Gastrocnemius medialis (tissue), 4 donors: Measurements from ENCODE around the gene ZC3H4. TPM values are rescaled to one million over a fixed set of nuclear protein-coding genes. Genes with fewer than 3 reads are reported as not detected.
A peak's percentile ranks its signal among the peaks of the same experiment; 100 is the strongest.

Experiments
- ATAC-seq, 2 donors: fragments of 150-250 bp; one replicate each; pipeline ENCODE4 v1.9.1; 2016
- DNase-seq, 2 donors: peaks; one replicate each; pipeline ENCODE4 v3.0.0-alpha.2; 2019
- H3K27ac ChIP-seq, 4 donors: fragments of 200-600 bp; sonication (generic); 1 replicate in 1 of 4; 2 replicates in 3 of 4; pipeline ENCODE4 v1.5.1; 2016 to 2018; ENCODE audit warnings: mild to moderate bottlenecking in 2 of 4, moderate library complexity in 1 of 4
- H3K27me3 ChIP-seq, 3 donors: fragments of 200-600 bp; sonication (generic) in 2 of 3; 1 replicate in 1 of 3; 2 replicates in 2 of 3; pipeline versions ENCODE4 v1.5.1 to v1.6.0; 2016 to 2019; ENCODE audit warnings: mild to moderate bottlenecking in 1 of 3, moderate library complexity in 1 of 3
- H3K36me3 ChIP-seq, 2 donors: fragments of 200-600 bp; sonication (generic) in 1 of 2; one replicate each; pipeline ENCODE4 v1.5.1; 2017 to 2018
- H3K4me1 ChIP-seq, 2 donors: fragments of 200-600 bp; sonication (generic) in 1 of 2; one replicate each; pipeline ENCODE4 v1.5.1; 2016 to 2017; ENCODE audit warnings: mild to moderate bottlenecking in 2 of 2
- H3K4me3 ChIP-seq, 4 donors: fragments of 200-600 bp; sonication (generic) in 3 of 4; 1 replicate in 1 of 4; 2 replicates in 3 of 4; pipeline ENCODE4 v1.5.1; 2016 to 2019; ENCODE audit warnings: mild to moderate bottlenecking in 2 of 4
- H3K9me3 ChIP-seq, 3 donors: fragments of 200-600 bp; sonication (generic) in 2 of 3; 1 replicate in 1 of 3; 2 replicates in 2 of 3; pipeline ENCODE4 v1.5.1; 2016 to 2019
- POLR2A ChIP-seq, 2 donors: fragments of 450-650 bp; IDR thresholded peaks; one replicate each; pipeline ENCODE4 v1.6.1; 2017; ENCODE audit warnings: antibody characterized with exemption in 2 of 2, mild to moderate bottlenecking in 2 of 2, moderate library complexity in 2 of 2
- in situ Hi-C, 4 donors: fragments of 200-750 bp; cut with MboI; loops; one replicate each; pipeline versions ENCODE4 v1.15.0 to v1.8.0; 2017; ENCODE audit warnings: low sequenced_read_pairs in 4 of 4
- intact Hi-C: fragments of 100-400 bp; cut with DNase I; formaldehyde crosslinking; loops from one replicate; pipeline ENCODE4 v1.15.1; 2023; ENCODE audit warnings: low total_unique reads
- total RNA-seq, 4 donors: library from RNA; depleted of rRNA; stranded (reverse); fragments of >200 nt; gene quantifications; one replicate each; pipeline versions ENCODE4 v1.1.0 to v1.2.3, GENCODE V29; 2016
- TF ChIP-seq, protein P1 (sequence below), 5 experiments: fragments of 450-650 bp in 3 of 5; fragments of 200-600 bp in 2 of 5; sonication (generic) in 2 of 5; IDR thresholded peaks in 4 of 5; conservative IDR thresholded peaks in 1 of 5; 1 replicate in 4 of 5; 2 replicates in 1 of 5; pipeline ENCODE4 v1.5.1; 2016 to 2019; ENCODE audit warnings: antibody characterized with exemption in 5 of 5, mild to moderate bottlenecking in 3 of 5, moderate library complexity in 3 of 5

The ZC3H4 gene
- total RNA-seq, 4 donors from 2014 or later, result 16.2 to 31.7 (median 22.8) TPM

DNA sequence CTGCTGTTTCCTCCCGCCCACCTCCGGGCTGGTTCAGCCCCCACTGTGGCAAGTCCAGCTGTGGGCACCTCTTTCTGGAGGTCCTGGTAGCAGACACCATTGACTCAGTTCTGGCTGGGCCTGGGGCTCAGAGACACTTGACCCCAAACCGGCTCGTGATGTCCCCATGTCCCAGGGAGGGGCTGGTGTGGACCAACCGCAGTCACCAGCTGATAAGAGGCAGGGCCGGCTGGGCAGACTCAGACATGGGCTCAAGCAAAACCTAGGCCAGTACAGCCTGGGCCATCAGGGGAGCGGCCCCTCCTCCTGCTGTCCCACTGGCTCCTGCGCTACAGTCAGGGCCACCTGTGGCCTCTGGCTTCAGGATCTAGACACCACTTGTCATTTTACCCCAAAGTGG, 45.3 kb downstream of the ZC3H4 start:
- TF ChIP-seq, protein P1, sequence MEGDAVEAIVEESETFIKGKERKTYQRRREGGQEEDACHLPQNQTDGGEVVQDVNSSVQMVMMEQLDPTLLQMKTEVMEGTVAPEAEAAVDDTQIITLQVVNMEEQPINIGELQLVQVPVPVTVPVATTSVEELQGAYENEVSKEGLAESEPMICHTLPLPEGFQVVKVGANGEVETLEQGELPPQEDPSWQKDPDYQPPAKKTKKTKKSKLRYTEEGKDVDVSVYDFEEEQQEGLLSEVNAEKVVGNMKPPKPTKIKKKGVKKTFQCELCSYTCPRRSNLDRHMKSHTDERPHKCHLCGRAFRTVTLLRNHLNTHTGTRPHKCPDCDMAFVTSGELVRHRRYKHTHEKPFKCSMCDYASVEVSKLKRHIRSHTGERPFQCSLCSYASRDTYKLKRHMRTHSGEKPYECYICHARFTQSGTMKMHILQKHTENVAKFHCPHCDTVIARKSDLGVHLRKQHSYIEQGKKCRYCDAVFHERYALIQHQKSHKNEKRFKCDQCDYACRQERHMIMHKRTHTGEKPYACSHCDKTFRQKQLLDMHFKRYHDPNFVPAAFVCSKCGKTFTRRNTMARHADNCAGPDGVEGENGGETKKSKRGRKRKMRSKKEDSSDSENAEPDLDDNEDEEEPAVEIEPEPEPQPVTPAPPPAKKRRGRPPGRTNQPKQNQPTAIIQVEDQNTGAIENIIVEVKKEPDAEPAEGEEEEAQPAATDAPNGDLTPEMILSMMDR (IDR thresholded peaks at IDR 0.05 in 4 of 5, conservative IDR thresholded peaks at IDR 0.05 in 1 of 5), result no peak
- TF ChIP-seq POLR2A (IDR thresholded peaks at IDR 0.05), result no peak
- Histone ChIP-seq H3K9me3 (no peaks in the 10 kb centered on the region), H3K4me1 (no peaks in the 10 kb centered on the region), H3K36me3 (peaks cover 0 to 63% of the 10 kb centered on the region in 2 donors), H3K27ac (no peak overlapping the region), H3K27me3 (no peaks in the 10 kb centered on the region), H3K4me3 (no peak overlapping the region)
- ATAC-seq (no peak), DNase-seq (no peak)
- intact Hi-C loops, result no loop called here
- in situ Hi-C loops, result no loop called here

DNA sequence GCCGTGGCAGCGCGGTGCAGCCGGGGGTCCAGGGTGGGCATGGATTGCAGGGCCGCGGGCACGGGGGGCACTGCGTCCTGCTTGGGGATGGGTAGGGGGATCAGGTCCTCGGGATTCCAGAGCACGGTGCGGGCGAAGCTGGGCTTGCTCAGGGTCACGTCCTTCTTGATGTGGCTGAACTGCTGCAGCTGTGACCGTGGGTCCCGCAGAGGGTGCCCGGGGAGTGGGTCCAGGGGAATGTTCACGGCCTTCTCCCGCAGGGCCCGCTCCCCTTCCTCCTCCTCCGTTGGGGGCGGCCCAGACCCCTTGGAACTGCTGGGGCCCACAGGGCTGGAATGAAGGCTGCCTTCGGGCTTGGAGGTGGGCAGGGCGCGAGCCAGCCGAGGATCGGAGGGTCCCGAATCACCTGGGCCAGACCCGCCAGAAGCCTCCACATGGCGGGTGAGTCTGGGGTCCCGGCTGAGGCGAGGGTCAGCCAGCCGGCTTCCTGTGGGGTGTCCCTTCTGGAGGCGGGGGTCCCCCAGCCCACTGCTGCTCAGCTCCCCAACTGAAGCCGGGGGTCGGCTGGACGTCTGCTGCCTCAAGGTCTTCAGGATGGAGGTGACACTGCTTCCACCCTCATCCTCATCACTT, 46.2 kb downstream of the ZC3H4 start:
- TF ChIP-seq POLR2A (IDR thresholded peaks at IDR 0.05), result no peak
- Histone ChIP-seq H3K27ac (no peak overlapping the region), H3K36me3 (peaks cover 0 to 57% of the 10 kb centered on the region in 2 donors), H3K4me3 (no peak overlapping the region), H3K27me3 (no peaks in the 10 kb centered on the region), H3K4me1 (no peaks in the 10 kb centered on the region), H3K9me3 (no peaks in the 10 kb centered on the region)
- DNase-seq (no peak), ATAC-seq (no peak)
- in situ Hi-C loops (no loop called here), intact Hi-C loops (no loop called here)

DNA sequence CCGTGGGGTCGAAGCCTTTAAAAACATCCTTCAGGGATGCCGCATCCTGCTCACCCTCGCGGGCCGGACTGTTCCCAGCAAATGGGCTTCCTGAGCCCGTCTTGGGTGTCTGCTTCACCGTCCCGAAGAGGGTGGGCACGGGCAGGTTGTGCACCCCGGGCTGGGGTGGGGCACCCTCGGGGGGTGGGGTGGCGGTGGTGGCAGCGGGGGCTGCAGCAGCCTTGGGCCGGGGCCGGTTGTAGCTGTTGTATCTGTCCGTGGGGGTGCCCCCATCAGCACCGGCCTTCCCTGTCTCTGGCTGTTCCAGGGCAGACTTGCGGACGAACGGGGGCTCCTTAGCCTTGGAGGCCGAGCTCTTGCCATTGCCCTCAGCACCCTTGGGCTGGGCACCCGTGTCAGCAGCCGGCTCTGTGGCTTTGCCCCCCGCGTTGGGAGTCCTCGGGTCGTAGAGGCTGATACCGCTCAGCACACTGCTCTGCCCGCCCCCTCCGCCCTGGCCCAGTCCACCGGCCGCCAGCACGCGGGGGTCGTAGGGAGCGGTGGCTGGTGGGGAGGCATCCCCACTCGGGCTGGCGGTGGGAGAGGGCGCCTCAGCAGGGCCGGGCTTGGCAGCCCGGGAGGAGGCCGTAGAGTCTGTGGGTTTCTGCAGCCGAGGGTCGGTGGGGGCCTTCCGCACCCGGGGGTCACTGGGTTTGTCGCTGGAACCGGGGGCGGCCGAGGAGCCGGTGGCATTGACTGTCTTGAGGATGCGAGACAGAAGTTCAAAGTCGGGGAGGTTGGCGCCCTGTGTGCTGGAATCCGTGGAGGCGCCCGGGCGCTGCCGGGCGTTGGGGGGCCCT, 47.0 kb downstream of the ZC3H4 start:
- no peaks in the 10 kb centered on the region for H3K4me1 ChIP-seq
- ATAC-seq (no peak), DNase-seq (no peak)
- TF ChIP-seq, protein P1 (IDR thresholded peaks at IDR 0.05 in 4 of 5, conservative IDR thresholded peaks at IDR 0.05 in 1 of 5), result no peak
- no peak for TF ChIP-seq POLR2A (IDR thresholded peaks at IDR 0.05)
- H3K9me3 ChIP-seq, result no peaks in the 10 kb centered on the region
- H3K27ac ChIP-seq, result no peak overlapping the region
- peaks cover 0 to 50% of the 10 kb centered on the region in 2 donors for H3K36me3 ChIP-seq
- no peak overlapping the region for H3K4me3 ChIP-seq
- intact Hi-C loops (no loop called here), in situ Hi-C loops (no loop called here)
- H3K27me3 ChIP-seq, result no peaks in the 10 kb centered on the region

- DNase-seq (no peak), ATAC-seq (no peak)
- Histone ChIP-seq H3K4me3 (no peak overlapping the region), H3K27me3 (no peaks in the 10 kb centered on the region), H3K4me1 (no peaks in the 10 kb centered on the region), H3K36me3 (peaks cover 0 to 36% of the 10 kb centered on the region in 2 donors), H3K27ac (no peak overlapping the region), H3K9me3 (no peaks in the 10 kb centered on the region)
- intact Hi-C loops, result no loop called here
- in situ Hi-C loops, result no loop called here
- no peak for TF ChIP-seq POLR2A (IDR thresholded peaks at IDR 0.05)
- TF ChIP-seq, protein P1 (IDR thresholded peaks at IDR 0.05 in 4 of 5, conservative IDR thresholded peaks at IDR 0.05 in 1 of 5), result no peak
Measured at GRCh38 chr19:47065242-47065641, 48.3 kb downstream of the ZC3H4 start.

- Histone ChIP-seq H3K4me1 (no peaks in the 10 kb centered on the region), H3K4me3 (no peak overlapping the region), H3K27me3 (no peaks in the 10 kb centered on the region), H3K27ac (no peak overlapping the region), H3K9me3 (no peaks in the 10 kb centered on the region), H3K36me3 (peaks cover 0 to 29% of the 10 kb centered on the region in 2 donors)
- intact Hi-C loops (no loop called here), in situ Hi-C loops (no loop called here)
- DNase-seq (no peak), ATAC-seq (peak in 1 of 2 donors; percentile 36)
- TF ChIP-seq POLR2A (IDR thresholded peaks at IDR 0.05), result no peak
- TF ChIP-seq, protein P1 (IDR thresholded peaks at IDR 0.05 in 4 of 5, conservative IDR thresholded peaks at IDR 0.05 in 1 of 5), result no peak
Measured at GRCh38 chr19:47063874-47064273, 49.7 kb downstream of the ZC3H4 start.
